Thymus (tissue), 11 donors: ENCODE data around the gene AFAP1. TPM values are rescaled to one million over a fixed set of nuclear protein-coding genes. Genes with fewer than 3 reads are reported as not detected.
"Not testable (repeated sequence)": the region's sequence is repeated elsewhere in the genome, so short reads cannot be mapped to it uniquely, and the experiment has no call there.

ENCODE experiments used
- DNase-seq, 9 donors: peaks; one replicate each; pipeline ENCODE4 v3.0.0-alpha.2; 2013; ENCODE audit warnings: low spot score in 9 of 9, low read depth in 6 of 9, missing footprints in 1 of 9
- H3K27ac ChIP-seq, 2 donors: one replicate each; pipeline ENCODE4 v1.5.1; 2013; ENCODE audit warnings: control low read depth in 1 of 2, low read depth in 1 of 2, low read length in 1 of 2, mild to moderate bottlenecking in 1 of 2, moderate library complexity in 1 of 2
- H3K27me3 ChIP-seq, 2 donors: one replicate each; pipeline ENCODE4 v1.5.1; 2013; ENCODE audit warnings: low read length in 1 of 2; ENCODE audit not compliant: control insufficient read depth in 2 of 2, insufficient read depth in 1 of 2
- H3K36me3 ChIP-seq, 2 donors: one replicate each; pipeline ENCODE4 v1.5.1; 2013; ENCODE audit warnings: low read length in 1 of 2, mild to moderate bottlenecking in 1 of 2, moderate library complexity in 1 of 2; ENCODE audit not compliant: control insufficient read depth in 2 of 2, insufficient read depth in 2 of 2
- H3K4me1 ChIP-seq, 2 donors: one replicate each; pipeline ENCODE4 v1.5.1; 2013; ENCODE audit warnings: low read length in 2 of 2; ENCODE audit not compliant: control insufficient read depth in 2 of 2, insufficient read depth in 2 of 2
- H3K4me3 ChIP-seq, 2 donors: one replicate each; pipeline ENCODE4 v1.5.1; 2013; ENCODE audit warnings: low read length in 2 of 2, control low read depth in 1 of 2, mild to moderate bottlenecking in 1 of 2
- H3K9me3 ChIP-seq, 2 donors: one replicate each; pipeline ENCODE4 v1.5.1; 2013; ENCODE audit warnings: low read length in 1 of 2, mild to moderate bottlenecking in 1 of 2; ENCODE audit not compliant: control insufficient read depth in 2 of 2, insufficient read depth in 1 of 2
- WGBS: extraction: QIAGEN DNeasy Blood & Tissue Kit; methylation state at CpG from one replicate; pipeline ENCODE4 v1.1.7; 2013; 5-methylcytosine and 5-hydroxymethylcytosine counted together
- polyA plus RNA-seq: library from polyadenylated mRNA; stranded (reverse); fragments of 200-250 nt; gene quantifications from one replicate; pipeline ENCODE4 v1.2.3, GENCODE V29; 2013
- total RNA-seq: library from RNA; stranded (reverse); fragments of 120-200 nt; gene quantifications from one replicate; pipeline ENCODE4 v1.2.4, GENCODE V29; 2013
- donor health status: healthy.

Gene AFAP1
- total and polyA plus RNA-seq, 2 donors = 3.2 to 4.5 TPM

DNA sequence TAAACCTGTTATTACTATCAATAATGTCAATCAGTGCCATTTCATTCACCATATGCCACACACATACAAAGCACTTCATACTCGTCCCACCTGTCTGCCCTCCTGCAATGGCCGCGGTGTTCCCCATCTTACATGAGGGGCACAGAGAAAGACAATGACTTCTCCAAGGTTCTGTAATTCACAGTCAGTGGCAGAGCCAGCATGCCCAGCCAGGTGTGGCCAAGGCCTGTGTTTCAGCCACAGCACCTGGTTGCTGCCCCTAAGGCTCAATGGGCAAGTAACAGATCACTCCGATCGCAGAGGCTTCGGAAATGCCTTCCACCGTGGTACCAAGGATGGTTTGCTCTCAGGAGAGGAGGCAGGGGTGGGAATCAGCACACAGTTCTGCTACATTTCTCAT is 10.9 kb downstream of the AFAP1 start:
- no peak for DNase-seq
- 88% methylated on average over 7 of the region's 7 CpGs for WGBS
- Histone ChIP-seq H3K27me3 (peaks cover 0 to 3% of the 10 kb centered on the region in 2 donors), H3K36me3 (no peaks in the 10 kb centered on the region), H3K4me3 (no peak overlapping the region), H3K9me3 (no peaks in the 10 kb centered on the region), H3K4me1 (no peaks in the 10 kb centered on the region), H3K27ac (no peak overlapping the region)

GRCh38 chr4:7926822-7927221 is 12.8 kb downstream of the AFAP1 start:
- no peaks in the 10 kb centered on the region for H3K36me3 ChIP-seq
- DNase-seq = no peak
- H3K27me3 ChIP-seq = peaks cover 0 to 3% of the 10 kb centered on the region in 2 donors
- WGBS = 95% methylated on average over 7 of the region's 7 CpGs
- no peaks in the 10 kb centered on the region for H3K9me3 ChIP-seq
- no peak overlapping the region for H3K4me3 ChIP-seq
- H3K4me1 ChIP-seq = no peaks in the 10 kb centered on the region
- no peak overlapping the region for H3K27ac ChIP-seq

- DNase-seq = no peak
- no peaks in the 10 kb centered on the region for H3K4me1 ChIP-seq
- 83% methylated on average over 4 of the region's 4 CpGs for WGBS
- peaks cover 0 to 1% of the 10 kb centered on the region in 2 donors for H3K27me3 ChIP-seq
- H3K36me3 ChIP-seq = no peaks in the 10 kb centered on the region
- H3K27ac ChIP-seq = no peak overlapping the region
- no peak overlapping the region for H3K4me3 ChIP-seq
- no peaks in the 10 kb centered on the region for H3K9me3 ChIP-seq
Observed at GRCh38 chr4:7924570-7924969, 15.1 kb downstream of the AFAP1 start.

DNA sequence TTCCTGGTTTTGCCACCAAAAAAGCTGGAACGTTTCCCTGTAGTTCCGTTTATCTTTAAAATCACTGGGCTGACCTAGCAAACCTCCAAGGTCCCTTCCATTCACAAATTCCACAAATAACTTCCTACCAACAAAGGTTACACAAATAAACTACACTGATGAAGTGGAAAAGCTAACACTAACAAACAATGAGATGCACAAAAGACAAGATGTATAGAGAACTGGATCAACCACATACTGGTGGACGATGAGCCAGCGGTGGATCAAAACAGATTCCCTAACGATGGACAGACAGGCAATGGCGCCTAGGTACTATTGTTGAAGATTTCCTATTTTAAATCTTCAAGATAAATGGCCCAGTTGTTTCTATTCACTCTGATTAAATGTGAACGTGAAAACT is 15.5 kb downstream of the AFAP1 start:
- no peak overlapping the region for H3K27ac ChIP-seq
- H3K4me1 ChIP-seq = no peaks in the 10 kb centered on the region
- no peaks in the 10 kb centered on the region for H3K27me3 ChIP-seq
- no peaks in the 10 kb centered on the region for H3K9me3 ChIP-seq
- no peaks in the 10 kb centered on the region for H3K36me3 ChIP-seq
- no peak for DNase-seq
- WGBS = 74% methylated on average over 7 of the region's 7 CpGs
- H3K4me3 ChIP-seq = no peak overlapping the region

DNA sequence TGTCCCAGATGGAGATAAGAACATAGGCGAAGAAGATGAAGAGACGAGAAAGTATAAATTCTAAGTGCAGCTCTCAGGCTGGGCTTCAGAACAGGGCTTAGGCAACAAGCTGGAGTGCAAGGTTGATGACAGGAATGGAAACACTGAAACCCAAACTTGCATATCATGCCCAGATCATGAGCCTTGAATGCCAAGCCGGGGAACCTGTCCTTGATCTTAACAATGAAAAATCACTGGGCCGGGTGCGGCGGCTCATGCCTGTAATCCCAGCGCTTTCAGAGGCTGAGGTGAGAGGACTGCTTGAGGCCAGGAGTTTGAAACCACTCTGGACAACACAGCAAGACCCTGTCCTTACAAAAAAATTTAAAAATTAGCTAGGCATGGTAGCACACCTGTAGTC is 17.2 kb downstream of the AFAP1 start:
- DNase-seq = no peak
- Histone ChIP-seq H3K4me3 (no peak overlapping the region), H3K9me3 (no peaks in the 10 kb centered on the region), H3K27ac (no peak overlapping the region), H3K27me3 (no peaks in the 10 kb centered on the region), H3K4me1 (no peaks in the 10 kb centered on the region), H3K36me3 (no peaks in the 10 kb centered on the region)
- 98% methylated on average over 7 of the region's 7 CpGs for WGBS

- WGBS = 88% methylated on average over 12 of the region's 12 CpGs
Observed at GRCh38 chr4:7918981-7919380, 20.7 kb downstream of the AFAP1 start.

DNA sequence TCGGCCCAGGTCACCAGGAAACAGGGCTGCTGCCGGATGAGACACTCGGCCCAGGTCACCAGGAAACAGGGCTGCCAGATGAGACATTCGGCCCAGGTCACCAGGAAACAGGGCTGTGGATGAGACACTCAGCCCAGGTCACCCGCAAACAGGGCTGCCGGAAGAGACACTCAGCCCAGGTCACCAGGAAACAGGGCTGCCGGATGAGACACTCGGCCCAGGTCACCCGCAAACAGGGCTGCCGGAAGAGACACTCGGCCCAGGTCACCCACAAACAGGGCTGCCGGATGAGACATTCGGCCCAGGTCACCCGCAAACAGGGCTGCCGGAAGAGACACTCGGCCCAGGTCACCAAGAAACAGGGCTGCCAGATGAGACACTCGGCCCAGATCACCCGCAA is 21.5 kb downstream of the AFAP1 start:
- 93% methylated on average over 18 of the region's 18 CpGs for WGBS

More at GRCh38 chr4:7918981-7919380, 20.7 kb downstream of the AFAP1 start:
- no peaks in the 10 kb centered on the region for H3K4me1 ChIP-seq
- DNase-seq = no peak
- H3K27ac ChIP-seq = no peak overlapping the region
- H3K27me3 ChIP-seq = no peaks in the 10 kb centered on the region
- no peaks in the 10 kb centered on the region for H3K9me3 ChIP-seq
- H3K36me3 ChIP-seq = no peaks in the 10 kb centered on the region
- no peak overlapping the region for H3K4me3 ChIP-seq

GRCh38 chr4:7917669-7918068 is 22.0 kb downstream of the AFAP1 start:
- H3K4me1 ChIP-seq = no peaks in the 10 kb centered on the region
- 88% methylated on average over 6 of the region's 6 CpGs for WGBS
- no peak overlapping the region for H3K27ac ChIP-seq
- H3K9me3 ChIP-seq = no peaks in the 10 kb centered on the region
- no peaks in the 10 kb centered on the region for H3K27me3 ChIP-seq
- no peaks in the 10 kb centered on the region for H3K36me3 ChIP-seq
- no peak for DNase-seq
- no peak overlapping the region for H3K4me3 ChIP-seq

More for the DNA sequence above, 21.5 kb downstream of the AFAP1 start:
- not testable (repeated sequence) for H3K9me3 ChIP-seq, H3K27me3 ChIP-seq, DNase-seq, H3K36me3 ChIP-seq, H3K4me1 ChIP-seq, H3K4me3 ChIP-seq, H3K27ac ChIP-seq

GRCh38 chr4:7915875-7916242 is 23.8 kb downstream of the AFAP1 start:
- H3K27ac ChIP-seq = no peak overlapping the region
- 62% methylated on average over 6 of the region's 6 CpGs for WGBS

GRCh38 chr4:7912826-7913225 is 26.8 kb downstream of the AFAP1 start:
- no peak for DNase-seq
- Histone ChIP-seq H3K4me3 (no peak overlapping the region), H3K27ac (no peak overlapping the region), H3K4me1 (peaks cover 0 to 10% of the 10 kb centered on the region in 2 donors), H3K27me3 (peaks cover 0 to 2% of the 10 kb centered on the region in 2 donors), H3K36me3 (no peaks in the 10 kb centered on the region), H3K9me3 (no peaks in the 10 kb centered on the region)
- WGBS = 98% methylated on average over 1 of the region's 1 CpG

More at GRCh38 chr4:7915875-7916242, 23.8 kb downstream of the AFAP1 start:
- Histone ChIP-seq H3K27me3 (peaks cover 0 to 2% of the 10 kb centered on the region in 2 donors), H3K4me3 (no peak overlapping the region), H3K9me3 (no peaks in the 10 kb centered on the region), H3K4me1 (peaks cover 0 to 5% of the 10 kb centered on the region in 2 donors), H3K36me3 (no peaks in the 10 kb centered on the region)
- DNase-seq = no peak
